EL (cell line): ENCODE measurements around the gene STOML1.
"Not testable (repeated sequence)": the region's sequence is repeated elsewhere in the genome, so short reads cannot be mapped to it uniquely, and the experiment has no call there.

Experiments used
- DNase-seq: peaks from one replicate; pipeline ENCODE4 v3.0.0-alpha.2; 2016

Gene STOML1

GRCh38 chr15:73944161-73945129 is 47.6 kb downstream of the STOML1 start:
- DNase-seq, result no peak

- DNase-seq, result no peak
Measured at GRCh38 chr15:73942751-73943270, 49.3 kb downstream of the STOML1 start.

GRCh38 chr15:73941871-73942635 is 50.0 kb downstream of the STOML1 start:
- peak; percentile 39 for DNase-seq

- no peak for DNase-seq
Measured at GRCh38 chr15:73941449-73941848, 50.6 kb downstream of the STOML1 start.

GRCh38 chr15:73941044-73941443 is 51.1 kb downstream of the STOML1 start:
- peak; percentile 99 for DNase-seq

- peak; percentile 51 for DNase-seq
Measured at GRCh38 chr15:73940061-73940981, 51.8 kb downstream of the STOML1 start.

GRCh38 chr15:73939138-73939537 is 53.0 kb downstream of the STOML1 start:
- no peak for DNase-seq

GRCh38 chr15:73938516-73938915 is 53.6 kb downstream of the STOML1 start:
- DNase-seq, result not testable (repeated sequence)

- DNase-seq, result no peak
Measured at GRCh38 chr15:73937726-73938125, 54.4 kb downstream of the STOML1 start.

- no peak for DNase-seq
Measured at GRCh38 chr15:73937296-73937695, 54.8 kb downstream of the STOML1 start.

- DNase-seq, result no peak
Measured at GRCh38 chr15:73936588-73937290, 55.4 kb downstream of the STOML1 start.

GRCh38 chr15:73936181-73936580 is 55.9 kb downstream of the STOML1 start:
- no peak for DNase-seq

GRCh38 chr15:73935547-73935946 is 56.5 kb downstream of the STOML1 start:
- DNase-seq, result no peak

- DNase-seq, result peak; percentile 52
Measured at GRCh38 chr15:73934281-73934680, 57.8 kb downstream of the STOML1 start.

GRCh38 chr15:73932381-73933191 is 59.5 kb downstream of the STOML1 start:
- DNase-seq, result no peak

- DNase-seq, result no peak
Measured at GRCh38 chr15:73931441-73931840, 60.7 kb downstream of the STOML1 start.

GRCh38 chr15:73930790-73931281 is 61.3 kb downstream of the STOML1 start:
- DNase-seq, result peak; percentile 81

- DNase-seq, result peak; percentile 98
Measured at GRCh38 chr15:73930371-73930770, 61.7 kb downstream of the STOML1 start.

- peak; percentile 57 for DNase-seq
Measured at GRCh38 chr15:73928971-73929627, 63.0 kb downstream of the STOML1 start.
